HepG2 (cell line): ENCODE results near the gene ANTXR1. TPM values are rescaled to one million over a fixed set of nuclear protein-coding genes. Genes with fewer than 3 reads are reported as not detected.

Experiments used
- ATF3 ChIP-seq: sonication (generic); formaldehyde crosslinking; IDR thresholded peaks from 2 replicates; pipeline ENCODE4 v1.4.0; 2020; ENCODE audit warnings: missing genetic modification reagents
- E2F2 ChIP-seq: sonication (generic); formaldehyde crosslinking; IDR thresholded peaks from 2 replicates; pipeline ENCODE4 v1.4.0; 2020; ENCODE audit warnings: missing genetic modification reagents, borderline replicate concordance
- EP300 ChIP-seq, 3 experiments: sonication (generic) in 1 of 3; formaldehyde crosslinking in 1 of 3; IDR thresholded peaks; 2 replicates each; pipeline versions ENCODE4 v1.5.1 to v1.6.1; 2011 to 2020; ENCODE audit warnings: low read depth in 2 of 3, low read length in 2 of 3, borderline replicate concordance in 1 of 3, improper control_type of control experiment in 1 of 3, mild to moderate bottlenecking in 1 of 3, missing genetic modification reagents in 1 of 3, moderate library complexity in 1 of 3
- FOXA3 ChIP-seq: IDR thresholded peaks from 2 replicates; pipeline ENCODE4 v1.6.1; 2016; ENCODE audit warnings: missing genetic modification reagents, missing compliant biosample characterization
- GMEB1 ChIP-seq: sonication (generic); formaldehyde crosslinking; IDR thresholded peaks from 2 replicates; pipeline ENCODE4 v1.5.1; 2020; ENCODE audit warnings: missing genetic modification reagents, mild to moderate bottlenecking, borderline replicate concordance
- MEIS2 ChIP-seq: sonication (generic); formaldehyde crosslinking; IDR thresholded peaks from 2 replicates; pipeline ENCODE4 v1.9.0; 2021; ENCODE audit warnings: mild to moderate bottlenecking, missing genetic modification reagents
- MXD1 ChIP-seq: sonication (generic); formaldehyde crosslinking; IDR thresholded peaks from 2 replicates; pipeline ENCODE4 v1.4.0; 2020; ENCODE audit warnings: mild to moderate bottlenecking, missing genetic modification reagents
- NR2F1 ChIP-seq, 2 experiments: fragments of 450-650 bp in 1 of 2; formaldehyde crosslinking in 1 of 2; IDR thresholded peaks; 2 replicates each; pipeline versions ENCODE4 v1.5.0 to v1.6.1; 2016 to 2020; ENCODE audit warnings: mild to moderate bottlenecking in 1 of 2, missing compliant biosample characterization in 1 of 2, missing genetic modification reagents in 1 of 2, moderate library complexity in 1 of 2
- POGK ChIP-seq: sonication (generic); formaldehyde crosslinking; conservative IDR thresholded peaks from 2 replicates; pipeline ENCODE4 v1.8.0; 2022; ENCODE audit warnings: mild to moderate bottlenecking, moderate library complexity, missing genetic modification reagents
- SIN3B ChIP-seq: fragments of 150-350 bp; IDR thresholded peaks from 2 replicates; pipeline ENCODE4 v1.6.1; 2014; ENCODE audit warnings: low read length
- ZNF143 ChIP-seq: sonication (generic); formaldehyde crosslinking; IDR thresholded peaks from 2 replicates; pipeline ENCODE4 v1.4.0; 2020; ENCODE audit warnings: missing genetic modification reagents
- ZNF326 ChIP-seq: sonication (generic); formaldehyde crosslinking; IDR thresholded peaks from 2 replicates; pipeline ENCODE4 v1.4.0; 2020; ENCODE audit warnings: missing genetic modification reagents, borderline replicate concordance
- ZNF333 ChIP-seq: sonication (generic); formaldehyde crosslinking; IDR thresholded peaks from 2 replicates; pipeline ENCODE4 v1.4.0; 2020; ENCODE audit warnings: mild to moderate bottlenecking, missing genetic modification reagents, borderline replicate concordance
- ZNF446 ChIP-seq: sonication (generic); formaldehyde crosslinking; IDR thresholded peaks from 2 replicates; pipeline ENCODE4 v1.5.0; 2020; ENCODE audit warnings: mild to moderate bottlenecking, missing genetic modification reagents
- ZNF468 ChIP-seq: sonication (generic); formaldehyde crosslinking; IDR thresholded peaks from 2 replicates; pipeline ENCODE4 v1.8.0; 2022; ENCODE audit warnings: mild to moderate bottlenecking, moderate library complexity, missing genetic modification reagents
- ZNF674 ChIP-seq: sonication (generic); formaldehyde crosslinking; IDR thresholded peaks from 2 replicates; pipeline ENCODE4 v1.5.0; 2020; ENCODE audit warnings: low read depth, mild to moderate bottlenecking, missing genetic modification reagents
- ZNF720 ChIP-seq: sonication (generic); formaldehyde crosslinking; IDR thresholded peaks from 2 replicates; pipeline ENCODE4 v1.4.0; 2020; ENCODE audit warnings: missing genetic modification reagents
- ZNF790 ChIP-seq: sonication (generic); formaldehyde crosslinking; IDR thresholded peaks from 2 replicates; pipeline ENCODE4 v1.8.0; 2022; ENCODE audit warnings: missing genetic modification reagents, mild to moderate bottlenecking, borderline replicate concordance
- ZNF83 ChIP-seq: sonication (generic); formaldehyde crosslinking; IDR thresholded peaks from 2 replicates; pipeline ENCODE4 v1.4.0; 2020; ENCODE audit warnings: missing genetic modification reagents, mild to moderate bottlenecking, borderline replicate concordance
- ZSCAN9 ChIP-seq: IDR thresholded peaks from 2 replicates; pipeline ENCODE4 v1.6.1; 2016; ENCODE audit warnings: borderline replicate concordance
- polyA plus RNA-seq, 8 experiments: library from polyadenylated mRNA; depleted of rRNA in 3 of 8; stranded (reverse) in 7 of 8; unstranded in 1 of 8; fragments of >200 nt; fragmentation: Illumina TruSeq in 4 of 8; extraction: Trizol in 4 of 8; gene quantifications; 2 replicates each; pipeline versions ENCODE4 v1.2.1 to v1.2.3, GENCODE V29; 2011 to 2016; ENCODE audit warnings: low read depth in 4 of 8, missing spikeins in 1 of 8, mixed read lengths in 1 of 8; ENCODE audit not compliant: insufficient read depth in 1 of 8
- total RNA-seq, 5 experiments: library from RNA; depleted of rRNA; stranded (reverse); fragments of >200 nt; fragmentation: Illumina TruSeq; extraction: Trizol; gene quantifications; 2 replicates each; pipeline ENCODE4 v1.2.3, GENCODE V29; 2016; ENCODE audit warnings: low read depth in 1 of 5

ANTXR1 gene
- total and polyA plus RNA-seq, 2 of the 13 experiments (the other 11 are each of a cell fraction or from before 2014, with no cell fraction given) = 4.5 to 12.7 TPM

- TF ChIP-seq SIN3B (no peak), EP300 (IDR thresholded peaks at IDR 0.05; ENCODE audit: low read depth in 2 of 2, low read length in 2 of 2) (no peak), EP300 (CRISPR knock-in tag; IDR thresholded peaks at IDR 0.05; ENCODE audit: borderline replicate concordance) (no peak), ZNF446 (no peak), POGK (no peak), ATF3 (peak; percentile 79), NR2F1 (CRISPR knock-in tag; IDR thresholded peaks at IDR 0.05) (no peak), GMEB1 (CRISPR knock-in tag) (no peak), ZNF720 (no peak), MEIS2 (CRISPR knock-in tag) (no peak), ZSCAN9 (CRISPR knock-in tag) (0 out of 2 replicates have a peak, but pooled peaks have one; percentile 24), ZNF326 (CRISPR knock-in tag) (no peak), E2F2 (no peak), ZNF83 (CRISPR knock-in tag) (no peak), ZNF143 (CRISPR knock-in tag) (no peak), FOXA3 (CRISPR knock-in tag) (no peak; the same call in 1 of the 2 replicates), ZNF790 (no peak), ZNF333 (CRISPR knock-in tag) (no peak), ZNF468 (CRISPR knock-in tag) (no peak), MXD1 (CRISPR knock-in tag) (no peak), ZNF674 (CRISPR knock-in tag) (no peak)
These were observed 278.1 kb downstream of the ANTXR1 start (continued) for GRCh38 chr2:69291004-69291650.
